Heart right ventricle (tissue), 16 donors: Measurements from ENCODE around the gene AUP1. TPM values are rescaled to one million over a fixed set of nuclear protein-coding genes. Genes with fewer than 3 reads are reported as not detected.

Source experiments
- ATAC-seq, 8 donors: fragments of 200-7000 bp; cut with Tn5 transposase; one replicate each; pipeline ENCODE4 v1.9.1; 2020; ENCODE audit warnings: mild to moderate bottlenecking in 8 of 8, moderate library complexity in 8 of 8, moderate number of reproducible peaks in 1 of 8
- DNase-seq, 2 donors: peaks; one replicate each; pipeline ENCODE4 v3.0.0-alpha.2; 2020
- H3K27ac ChIP-seq, 10 donors: fragments of 200-600 bp; sonication (generic) in 2 of 10; one replicate each; pipeline versions ENCODE4 v1.5.0 to v1.8.0; 2020 to 2022; ENCODE audit warnings: mild to moderate bottlenecking in 3 of 10
- H3K27me3 ChIP-seq, 7 donors: fragments of 200-600 bp; one replicate each; pipeline ENCODE4 v1.8.0; 2021 to 2022; ENCODE audit warnings: mild to moderate bottlenecking in 2 of 7
- H3K36me3 ChIP-seq, 9 donors: fragments of 200-600 bp; sonication (generic) in 1 of 9; one replicate each; pipeline versions ENCODE4 v1.5.0 to v1.8.0; 2020 to 2022; ENCODE audit warnings: mild to moderate bottlenecking in 2 of 9
- H3K4me1 ChIP-seq, 9 donors: fragments of 200-600 bp; sonication (generic) in 1 of 9; one replicate each; pipeline versions ENCODE4 v1.5.0 to v1.8.0; 2020 to 2022; ENCODE audit warnings: mild to moderate bottlenecking in 4 of 9
- H3K4me3 ChIP-seq, 10 donors: fragments of 200-600 bp; sonication (generic) in 2 of 10; one replicate each; pipeline versions ENCODE4 v1.5.0 to v1.8.0; 2020 to 2022; ENCODE audit warnings: mild to moderate bottlenecking in 7 of 10, moderate library complexity in 2 of 10
- H3K9me3 ChIP-seq, 11 donors: fragments of 200-600 bp in 10 of 11; sonication (generic) in 2 of 11; one replicate each; pipeline versions ENCODE4 v1.5.0 to v1.8.0; 2013 to 2022; ENCODE audit warnings: mild to moderate bottlenecking in 2 of 11, control low read depth in 1 of 11, moderate library complexity in 1 of 11
- CTCF ChIP-seq, 9 donors: fragments of 200-600 bp; sonication (generic) in 2 of 9; IDR thresholded peaks; one replicate each; pipeline versions ENCODE4 v1.5.0 to v1.8.0; 2021 to 2022; ENCODE audit warnings: antibody characterized with exemption in 9 of 9, mild to moderate bottlenecking in 5 of 9, moderate library complexity in 1 of 9
- WGBS, 2 donors: extraction: QIAGEN DNeasy Blood & Tissue Kit; methylation state at CpG; one replicate each; pipeline ENCODE4 v1.1.7; 2013; ENCODE audit warnings: inconsistent platforms in 1 of 2; 5-methylcytosine and 5-hydroxymethylcytosine counted together
- intact Hi-C, 10 donors: fragments of 100-400 bp; cut with DNase I; formaldehyde crosslinking; loops; one replicate each; pipeline versions ENCODE4 v1.11.1 to v1.14.2; 2022
- polyA plus RNA-seq, 2 donors: library from polyadenylated mRNA; stranded (reverse); fragments of 200-250 nt; gene quantifications; one replicate each; pipeline ENCODE4 v1.2.3, GENCODE V29; 2013
- total RNA-seq, 10 donors: library from RNA; stranded (reverse); fragmentation: NEBNext Ultra II Directional in 3 of 10; extraction: Animal tissue kit (Norgen Biotek cat#: 25700) in 3 of 10; gene quantifications; one replicate each; pipeline versions ENCODE4 v1.2.1 to v1.2.4, GENCODE V29; 2021 to 2023
- donor health status: Arrhythmogenic right ventricular cardiomyopathy.
- donor health status: ischemic (EF 13 %, LVEDD 7.1; RV severe dilation, severe dysfunction).
- donor health status: healthy with polysubstance abuse.
- donor health status: DM: no; HTN: yes; CAD: no.
- donor health status: DM: no; HTN: no; CAD: no.
- donor health status: ischemic (EF 25% LVEDD 6.9; RV normal size, moderate dysfunction).
- donor health status: ischemic (EF 25% LVEDD 5.7; RV mildly dilated, moderate dysfunction).
- donor health status: healthy.
- donor health status: DM: yes; HTN: yes; CAD: no.
- donor health status: Ischemic cardiomyopathy.
- donor health status: ischemic (EF 35%, LVEDD 5.7; RV mildly dilated, moderate dysfunction).
- donor health status: nonischemic (EF 11% LVEDD 7.7; RV severe dilation, severe dysfunction).
- donor health status: DM: yes; HTN: yes; CAD: no.
- donor health status: PGD.
- donor health status: ischemic (EF 29% LVEDD 5.4; RV normal size, mild dysfunction).
- donor health status: nonischemic (EF 23%, LVEDD 6.1; RV moderate dilation, normal function).

AUP1 gene
- total and polyA plus RNA-seq, 12 donors = 31.4 to 163 (median 42.9) TPM

GRCh38 chr2:74525717-74526648 is 3.5 kb downstream of the AUP1 start, which contains the start of gene DQX1:
DQX1 (minus strand) TSS chr2:74526231; CDS start chr2:74525729, 502 bp downstream.
- no peak within 1 kb of the TSS for H3K27ac ChIP-seq
- DNase-seq (no peak), ATAC-seq (no peak)
- H3K4me3 ChIP-seq = no peak within 1 kb of the TSS
- H3K27me3 ChIP-seq = peaks cover 0 to 8% (median under 1%) of the 10 kb centered on the region in 7 donors
- H3K36me3 ChIP-seq = peaks cover 0 to 30% (median 23%) of the 10 kb centered on the region in 9 donors
- H3K4me1 ChIP-seq = peaks cover 6 to 25% (median 20%) of the 10 kb centered on the region in 9 donors
- WGBS, 2 donors = 89 to 91% methylated on average over 11 of the region's 11 CpGs
- H3K9me3 ChIP-seq = no peaks in the 10 kb centered on the region
- intact Hi-C loops = loop anchor here in 1 of 10 donors (5.0 kb wide), 1 partner anchor 44 kb away; the partner anchor contains the start of genes CCDC142 and TTC31
- TF ChIP-seq CTCF (IDR thresholded peaks at IDR 0.05) = no peak

- no peak for DNase-seq
- no peak for ATAC-seq
- intact Hi-C loops = loop anchor here in 1 of 10 donors (5.0 kb wide), 1 partner anchor 43 kb away; the partner anchor contains the start of genes CCDC142 and TTC31
- TF ChIP-seq CTCF (IDR thresholded peaks at IDR 0.05) = no peak
- 87 to 90% methylated on average over 10 of the region's 10 CpGs for WGBS, 2 donors
- Histone ChIP-seq H3K4me3 (no peak overlapping the region), H3K4me1 (peaks cover 5 to 20% (median 14%) of the 10 kb centered on the region in 9 donors), H3K36me3 (peaks cover 0 to 30% (median 23%) of the 10 kb centered on the region in 9 donors), H3K27me3 (peaks cover 0 to 16% (median 9%) of the 10 kb centered on the region in 7 donors), H3K9me3 (no peaks in the 10 kb centered on the region), H3K27ac (no peak overlapping the region)
These were observed 4.4 kb downstream of the AUP1 start for GRCh38 chr2:74524955-74525716.

GRCh38 chr2:74524005-74524404 is 5.5 kb downstream of the AUP1 start:
- no peaks in the 10 kb centered on the region for H3K9me3 ChIP-seq
- H3K27me3 ChIP-seq = peaks cover 2 to 28% (median 20%) of the 10 kb centered on the region in 7 donors
- intact Hi-C loops = no loop called here
- peaks cover 5 to 20% (median 12%) of the 10 kb centered on the region in 9 donors for H3K4me1 ChIP-seq
- no peak for DNase-seq
- no peak overlapping the region for H3K4me3 ChIP-seq
- 85% methylated on average over 9 of the region's 9 CpGs for WGBS, 2 donors
- ATAC-seq = no peak
- no peak overlapping the region for H3K27ac ChIP-seq
- H3K36me3 ChIP-seq = peaks cover 0 to 30% (median 23%) of the 10 kb centered on the region in 9 donors
- TF ChIP-seq CTCF (IDR thresholded peaks at IDR 0.05) = no peak

GRCh38 chr2:74522516-74522915 is 7.0 kb downstream of the AUP1 start:
- ATAC-seq (no peak), DNase-seq (no peak)
- H3K27ac ChIP-seq = no peak overlapping the region
- H3K4me1 ChIP-seq = peaks cover 0 to 5% (median 0%) of the 10 kb centered on the region in 9 donors
- H3K27me3 ChIP-seq = peaks cover 6 to 43% (median 35%) of the 10 kb centered on the region in 7 donors
- intact Hi-C loops = no loop called here
- no peaks in the 10 kb centered on the region for H3K9me3 ChIP-seq
- WGBS, 2 donors = 70 to 72% methylated on average over 3 of the region's 3 CpGs
- H3K4me3 ChIP-seq = no peak overlapping the region
- peaks cover 0 to 21% (median 16%) of the 10 kb centered on the region in 9 donors for H3K36me3 ChIP-seq
- TF ChIP-seq CTCF (IDR thresholded peaks at IDR 0.05) = no peak
